Stimulated activated CD4-positive, alpha-beta T cell treated with anti-CD3 and anti-CD28 coated beads, Interleukin-2, amount 100 ng/mL, for 48 hours (primary cell): ENCODE measurements around the gene SPIN2B.
"Not testable (repeated sequence)": the region's sequence is repeated elsewhere in the genome, so short reads cannot be mapped to it uniquely, and the experiment has no call there.

Experiments
- DNase-seq, 2 donors: peaks; one replicate each; pipeline ENCODE4 v3.0.0-alpha.2; 2020

Gene SPIN2B

GRCh38 chrX:57121162-57121755 lies at the start of gene SPIN2B:
Gene SPIN2B, minus strand, starts transcription at chrX:57121548.
- peak; percentile 57 to 62 for DNase-seq

- DNase-seq: no peak
Measured at GRCh38 chrX:57156397-57157049, 35.2 kb upstream of the SPIN2B start.

- DNase-seq: no peak
Measured at GRCh38 chrX:57155171-57155570, 33.8 kb upstream of the SPIN2B start.

GRCh38 chrX:57152222-57152621 lies 30.9 kb upstream of the SPIN2B start:
- DNase-seq: not testable (repeated sequence)

- no peak for DNase-seq
Measured at GRCh38 chrX:57138674-57139073, 17.3 kb upstream of the SPIN2B start.

- DNase-seq: no peak
Measured at GRCh38 chrX:57137501-57137900, 16.2 kb upstream of the SPIN2B start.

GRCh38 chrX:57137073-57137472 lies 15.7 kb upstream of the SPIN2B start, which contains the start of gene SPIN2A:
Gene SPIN2A, minus strand, starts transcription at chrX:57137397. Its CDS starts 800 bp downstream, at chrX:57136597.
- not testable (repeated sequence) for DNase-seq

- not testable (repeated sequence) for DNase-seq
Measured at GRCh38 chrX:57136589-57136988, 15.2 kb upstream of the SPIN2B start.

GRCh38 chrX:57135287-57135686 lies 13.9 kb upstream of the SPIN2B start:
- DNase-seq: no peak

GRCh38 chrX:57134702-57135101 lies 13.4 kb upstream of the SPIN2B start:
- DNase-seq: no peak

- no peak for DNase-seq
Measured at GRCh38 chrX:57133706-57134105, 12.4 kb upstream of the SPIN2B start.

GRCh38 chrX:57133284-57133683 lies 11.9 kb upstream of the SPIN2B start:
- DNase-seq: not testable (repeated sequence)

GRCh38 chrX:57132046-57132445 lies 10.7 kb upstream of the SPIN2B start:
- no peak for DNase-seq

- DNase-seq: no peak
Measured at GRCh38 chrX:57121816-57122215, 468 bp upstream of the SPIN2B start.

GRCh38 chrX:57120619-57121161 lies 658 bp downstream of the SPIN2B start:
- not testable (repeated sequence) for DNase-seq

GRCh38 chrX:57119416-57119815 lies 1.9 kb downstream of the SPIN2B start:
- no peak for DNase-seq

- not testable (repeated sequence) for DNase-seq
Measured at GRCh38 chrX:57117566-57117965, 3.8 kb downstream of the SPIN2B start.

GRCh38 chrX:57104921-57105398 lies 16.4 kb downstream of the SPIN2B start:
- no peak for DNase-seq

GRCh38 chrX:57104406-57104805 lies 16.9 kb downstream of the SPIN2B start:
- DNase-seq: no peak

GRCh38 chrX:57103489-57103888 lies 17.9 kb downstream of the SPIN2B start:
- DNase-seq: no peak

GRCh38 chrX:57102918-57103317 lies 18.4 kb downstream of the SPIN2B start:
- DNase-seq: not testable (repeated sequence)

GRCh38 chrX:57083143-57083542 lies 38.2 kb downstream of the SPIN2B start:
- no peak for DNase-seq

- DNase-seq: no peak
Measured at GRCh38 chrX:57074458-57074857, 46.9 kb downstream of the SPIN2B start.
